Subcutaneous abdominal adipose tissue (tissue), 5 donors: ENCODE measurements around the gene XKR7.

ENCODE experiments used
- H3K27ac ChIP-seq: one replicate; pipeline ENCODE4 v1.7.0; 2013; ENCODE audit warnings: low read depth, mild to moderate bottlenecking, inconsistent platforms, low read length, moderate library complexity
- H3K27me3 ChIP-seq, 5 donors: one replicate each; pipeline ENCODE4 v1.7.0; 2013; ENCODE audit warnings: low read length in 5 of 5, inconsistent platforms in 1 of 5; ENCODE audit not compliant: control insufficient read depth in 5 of 5, insufficient read depth in 4 of 5
- H3K36me3 ChIP-seq, 5 donors: one replicate each; pipeline ENCODE4 v1.7.0; 2013; ENCODE audit warnings: low read length in 5 of 5; ENCODE audit not compliant: control insufficient read depth in 5 of 5, insufficient read depth in 5 of 5
- H3K4me1 ChIP-seq, 5 donors: one replicate each; pipeline ENCODE4 v1.7.0; 2013; ENCODE audit warnings: low read length in 5 of 5, mild to moderate bottlenecking in 3 of 5, moderate library complexity in 1 of 5; ENCODE audit not compliant: control insufficient read depth in 5 of 5, insufficient read depth in 5 of 5
- H3K4me3 ChIP-seq, 5 donors: one replicate each; pipeline ENCODE4 v1.7.0; 2013; ENCODE audit warnings: low read length in 5 of 5, low read depth in 1 of 5
- H3K9ac ChIP-seq, 5 donors: one replicate each; pipeline ENCODE4 v1.7.0; 2013; ENCODE audit warnings: low read length in 5 of 5, mild to moderate bottlenecking in 4 of 5, moderate library complexity in 3 of 5
- H3K9me3 ChIP-seq, 5 donors: one replicate each; pipeline ENCODE4 v1.7.0; 2013; ENCODE audit warnings: low read length in 5 of 5; ENCODE audit not compliant: control insufficient read depth in 5 of 5
- donor health status: healthy.
- donor health status: healthy.
- donor health status: healthy.
- donor health status: healthy.
- donor health status: healthy.

Gene XKR7

GRCh38 chr20:31990641-31991338, 22.8 kb downstream of the XKR7 start:
- Histone ChIP-seq H3K36me3 (no peaks in the 10 kb centered on the region), H3K27ac (no peak overlapping the region), H3K4me1 (peaks cover 0 to 3% (median 0%) of the 10 kb centered on the region in 5 donors), H3K9me3 (no peaks in the 10 kb centered on the region), H3K9ac (no peak overlapping the region), H3K4me3 (no peak overlapping the region), H3K27me3 (peaks cover 16 to 29% (median 21%) of the 10 kb centered on the region in 5 donors)

- Histone ChIP-seq H3K27me3 (peaks cover 17 to 32% (median 21%) of the 10 kb centered on the region in 5 donors), H3K4me3 (no peak overlapping the region), H3K9ac (no peak overlapping the region), H3K4me1 (peaks cover 0 to 3% (median 0%) of the 10 kb centered on the region in 5 donors), H3K36me3 (no peaks in the 10 kb centered on the region), H3K9me3 (no peaks in the 10 kb centered on the region), H3K27ac (no peak overlapping the region)
Observed at GRCh38 chr20:31991339-31991705, 23.4 kb downstream of the XKR7 start.

- Histone ChIP-seq H3K36me3 (no peaks in the 10 kb centered on the region), H3K9me3 (no peaks in the 10 kb centered on the region), H3K27me3 (peaks cover 19 to 32% (median 22%) of the 10 kb centered on the region in 5 donors), H3K9ac (no peak overlapping the region), H3K4me1 (peaks cover 0 to 3% (median 0%) of the 10 kb centered on the region in 5 donors), H3K4me3 (no peak overlapping the region), H3K27ac (no peak overlapping the region)
Observed at GRCh38 chr20:31992086-31992485, 24.1 kb downstream of the XKR7 start.

- Histone ChIP-seq H3K27me3 (peaks cover 19 to 32% (median 22%) of the 10 kb centered on the region in 5 donors), H3K9ac (no peak overlapping the region), H3K27ac (no peak overlapping the region), H3K4me1 (peaks cover 0 to 3% (median 0%) of the 10 kb centered on the region in 5 donors), H3K9me3 (no peaks in the 10 kb centered on the region), H3K4me3 (no peak overlapping the region), H3K36me3 (no peaks in the 10 kb centered on the region)
Observed at GRCh38 chr20:31996996-31997395, 29.0 kb downstream of the XKR7 start.

- H3K4me3 ChIP-seq = no peak overlapping the region
- peaks cover 19 to 27% (median 22%) of the 10 kb centered on the region in 5 donors for H3K27me3 ChIP-seq
- H3K9me3 ChIP-seq = no peaks in the 10 kb centered on the region
- no peak overlapping the region for H3K27ac ChIP-seq
- H3K9ac ChIP-seq = no peak overlapping the region
- H3K36me3 ChIP-seq = no peaks in the 10 kb centered on the region
- peaks cover 0 to 8% (median 0%) of the 10 kb centered on the region in 5 donors for H3K4me1 ChIP-seq
Observed at GRCh38 chr20:31998246-31998645, 30.3 kb downstream of the XKR7 start.

- Histone ChIP-seq H3K9ac (no peak overlapping the region), H3K27ac (no peak overlapping the region), H3K4me1 (peaks cover 0 to 29% (median 16%) of the 10 kb centered on the region in 5 donors), H3K27me3 (peaks cover 0 to 6% (median 0%) of the 10 kb centered on the region in 5 donors), H3K9me3 (no peaks in the 10 kb centered on the region), H3K36me3 (no peaks in the 10 kb centered on the region), H3K4me3 (no peak overlapping the region)
Observed at GRCh38 chr20:32003325-32003724, 35.4 kb downstream of the XKR7 start.

GRCh38 chr20:32004963-32005362, 37.0 kb downstream of the XKR7 start:
- Histone ChIP-seq H3K27me3 (peaks cover 0 to 11% (median 1%) of the 10 kb centered on the region in 5 donors), H3K4me3 (no peak overlapping the region), H3K4me1 (peaks cover 0 to 43% (median 20%) of the 10 kb centered on the region in 5 donors), H3K36me3 (no peaks in the 10 kb centered on the region), H3K9me3 (no peaks in the 10 kb centered on the region), H3K9ac (no peak overlapping the region), H3K27ac (no peak overlapping the region)

GRCh38 chr20:32006053-32006452, 38.1 kb downstream of the XKR7 start:
- Histone ChIP-seq H3K9ac (no peak overlapping the region), H3K36me3 (no peaks in the 10 kb centered on the region), H3K4me3 (no peak overlapping the region), H3K27me3 (peaks cover 0 to 11% (median 2%) of the 10 kb centered on the region in 5 donors), H3K4me1 (peaks cover 0 to 44% (median 20%) of the 10 kb centered on the region in 5 donors), H3K9me3 (no peaks in the 10 kb centered on the region), H3K27ac (no peak overlapping the region)

- H3K4me3 ChIP-seq = no peak overlapping the region
- no peaks in the 10 kb centered on the region for H3K36me3 ChIP-seq
- H3K9ac ChIP-seq = no peak overlapping the region
- H3K27ac ChIP-seq = peak overlapping the region; percentile 57
- no peaks in the 10 kb centered on the region for H3K9me3 ChIP-seq
- peaks cover 0 to 11% (median 6%) of the 10 kb centered on the region in 5 donors for H3K27me3 ChIP-seq
- H3K4me1 ChIP-seq = peaks cover 0 to 51% (median 20%) of the 10 kb centered on the region in 5 donors
Observed at GRCh38 chr20:32006841-32007786, 39.2 kb downstream of the XKR7 start.
